HG03103 (cell line): Measurements from ENCODE around the gene COL1A2.

Experiments
- ATAC-seq: cut with Tn5 transposase; IDR thresholded peaks from one replicate; pipeline ENCODE4 v1.9.1; 2021; ENCODE audit warnings: low read depth; ENCODE audit not compliant: unreplicated experiment

The COL1A2 gene

GRCh38 chr7:94394437-94395140 lies at the start of gene COL1A2:
Gene COL1A2 (plus strand): TSS chr7:94394895. CDS start chr7:94395032, 137 bp downstream.
- no peak for ATAC-seq

- no peak for ATAC-seq
These were observed 48.8 kb upstream of the COL1A2 start for GRCh38 chr7:94345907-94346306.

- no peak for ATAC-seq
These were observed 46.6 kb upstream of the COL1A2 start for GRCh38 chr7:94348142-94348541.

- ATAC-seq: no peak
These were observed 44.0 kb upstream of the COL1A2 start for GRCh38 chr7:94350734-94351133.

- no peak for ATAC-seq
These were observed 43.0 kb upstream of the COL1A2 start for GRCh38 chr7:94351703-94352102.

- no peak for ATAC-seq
These were observed 41.8 kb upstream of the COL1A2 start for GRCh38 chr7:94352887-94353286.

DNA sequence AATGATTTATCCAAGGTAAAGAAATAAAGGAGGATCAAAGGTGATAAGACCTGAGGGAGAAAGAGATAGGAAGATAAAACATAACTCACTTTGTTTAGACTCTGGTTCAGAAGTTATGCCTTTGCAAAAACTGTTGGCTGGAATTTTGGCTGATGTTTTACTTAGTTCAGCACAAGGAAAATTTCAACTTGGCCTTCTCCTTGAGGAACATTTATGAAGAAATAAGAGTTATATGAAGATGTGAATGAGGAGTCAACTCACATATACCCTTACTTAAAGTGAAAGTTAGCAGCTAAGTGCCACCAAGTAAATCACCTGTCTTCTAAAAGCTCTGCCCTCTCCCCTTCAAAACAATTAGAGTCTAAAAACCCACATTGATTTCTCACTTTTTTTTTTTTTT lies 39.7 kb upstream of the COL1A2 start:
- ATAC-seq: no peak

DNA sequence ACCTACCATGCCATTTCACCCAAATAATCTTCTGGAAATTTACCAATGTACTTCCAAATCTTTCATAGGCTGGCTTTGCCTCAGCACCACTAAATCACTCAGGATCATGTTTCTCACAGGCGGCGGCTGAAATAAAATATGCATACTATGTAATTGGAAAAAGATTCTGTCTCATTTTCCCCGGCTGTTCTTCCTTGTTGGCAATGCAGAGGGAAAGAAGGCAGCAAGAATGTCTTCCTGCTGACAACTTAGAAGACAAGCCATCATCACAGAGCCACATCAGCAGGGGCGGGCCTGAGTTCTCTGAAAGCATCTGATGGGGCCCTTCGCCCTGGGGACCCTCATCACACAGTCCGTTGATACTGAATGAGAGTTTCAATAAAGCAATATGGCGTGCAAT lies 39.2 kb upstream of the COL1A2 start:
- ATAC-seq: no peak

GRCh38 chr7:94357076-94357475 lies 37.6 kb upstream of the COL1A2 start:
- no peak for ATAC-seq

GRCh38 chr7:94360926-94361325 lies 33.8 kb upstream of the COL1A2 start:
- ATAC-seq: no peak

- no peak for ATAC-seq
These were observed 32.4 kb upstream of the COL1A2 start for GRCh38 chr7:94362276-94362675.

- ATAC-seq: no peak
These were observed 29.9 kb upstream of the COL1A2 start for GRCh38 chr7:94364816-94365215.

- no peak for ATAC-seq
These were observed 28.5 kb upstream of the COL1A2 start for GRCh38 chr7:94366163-94366562.

DNA sequence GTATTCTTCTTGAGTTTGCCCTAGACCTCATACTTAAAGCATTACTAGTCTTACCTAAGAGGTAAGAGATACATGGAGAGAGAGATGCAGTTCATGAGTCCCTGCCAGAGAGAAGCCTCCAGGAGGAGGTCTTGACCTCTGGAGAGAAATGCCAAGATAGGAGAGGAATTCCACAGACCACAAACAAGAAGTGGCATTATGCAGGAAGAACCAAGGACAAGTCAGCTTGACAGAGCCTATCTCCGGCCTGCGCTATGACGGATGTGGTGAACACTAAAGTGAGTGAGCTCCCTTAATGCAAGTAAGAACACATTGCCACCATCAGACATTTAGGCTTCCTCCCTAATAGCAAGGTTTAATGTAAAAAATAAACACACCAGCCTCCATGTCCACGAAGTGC lies 27.9 kb upstream of the COL1A2 start:
- no peak for ATAC-seq

- ATAC-seq: no peak
These were observed 26.7 kb upstream of the COL1A2 start for GRCh38 chr7:94367949-94368348.

DNA sequence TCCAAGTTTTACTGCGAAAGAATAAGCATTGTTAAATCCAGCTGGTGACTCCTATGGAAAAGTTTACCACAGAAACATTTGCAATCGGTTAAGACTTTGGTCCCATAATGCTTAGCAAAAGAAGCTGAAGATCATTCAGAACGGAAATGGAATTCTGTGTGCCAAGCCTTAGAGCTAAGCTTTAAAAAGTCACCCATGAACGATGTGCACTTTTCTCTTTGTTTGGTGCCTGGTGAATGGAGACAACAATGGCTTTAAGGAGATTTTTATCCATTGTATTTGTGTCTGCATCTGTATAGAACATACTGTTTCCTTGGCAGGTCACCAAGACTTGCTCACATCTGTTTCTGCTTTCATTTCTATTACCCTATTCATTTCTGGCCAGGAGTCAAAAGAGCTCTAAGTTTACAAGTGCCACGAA lies 26.3 kb upstream of the COL1A2 start:
- no peak for ATAC-seq

DNA sequence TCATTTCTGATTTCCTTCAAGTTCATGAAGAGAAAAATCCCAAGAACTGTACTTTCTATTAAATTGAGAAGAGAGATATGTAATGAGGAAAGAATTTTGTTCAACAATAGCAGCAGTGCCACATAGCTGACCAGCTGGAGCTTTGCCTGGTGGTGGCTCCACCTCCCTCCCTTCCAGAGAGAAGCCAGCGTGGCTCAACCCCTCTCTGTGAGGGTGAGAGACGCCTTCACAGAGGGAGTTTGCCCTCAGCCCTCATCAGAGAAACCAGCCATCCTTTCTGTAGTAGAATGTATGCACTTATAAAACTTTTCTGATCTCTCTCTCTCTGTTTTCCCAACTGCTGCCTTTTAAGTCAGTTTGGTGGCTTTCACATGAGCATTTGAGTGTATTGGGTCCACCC lies 20.5 kb upstream of the COL1A2 start:
- ATAC-seq: no peak

DNA sequence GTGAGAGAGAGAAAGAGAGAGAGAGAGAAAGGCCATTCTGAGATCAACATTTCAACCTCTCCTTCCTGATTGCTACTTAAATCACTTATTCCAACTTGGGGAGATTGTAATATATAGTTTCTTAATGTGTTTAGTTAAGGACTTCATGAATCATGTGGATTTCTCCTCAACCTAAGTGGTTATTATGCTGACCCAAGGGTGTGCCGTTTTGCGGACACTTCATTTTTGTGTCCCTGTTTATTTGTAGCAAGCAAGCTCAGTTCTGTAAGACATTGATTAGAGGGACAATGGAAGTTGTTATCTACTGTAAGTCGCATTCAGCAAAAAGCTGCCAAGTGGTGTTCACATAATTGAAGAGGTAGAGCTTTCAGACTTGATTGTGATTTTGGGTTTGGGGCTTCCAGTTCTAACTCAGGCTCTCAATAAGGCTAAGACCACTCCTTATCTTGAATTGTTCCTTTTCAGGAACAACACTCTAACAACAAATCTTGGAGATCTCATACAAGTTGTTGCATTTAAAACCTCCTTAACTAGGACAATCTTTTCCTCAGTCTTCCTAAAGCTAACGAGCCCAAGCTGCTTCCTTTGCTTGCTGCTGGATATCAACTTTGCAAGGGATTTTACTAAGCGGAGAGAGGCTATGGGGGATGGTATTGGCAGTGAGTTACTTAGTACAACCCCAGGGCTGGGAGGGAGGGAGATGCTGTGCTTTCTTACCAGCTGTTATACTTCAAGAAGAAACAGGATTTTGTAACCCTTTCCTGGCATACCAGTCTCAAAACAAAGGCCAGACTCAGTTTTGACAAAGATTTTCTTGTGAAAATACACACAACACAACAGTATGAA lies 19.8 kb upstream of the COL1A2 start:
- ATAC-seq: no peak

GRCh38 chr7:94375691-94376090 lies 19.0 kb upstream of the COL1A2 start:
- no peak for ATAC-seq

GRCh38 chr7:94376281-94376680 lies 18.4 kb upstream of the COL1A2 start:
- ATAC-seq: no peak

DNA sequence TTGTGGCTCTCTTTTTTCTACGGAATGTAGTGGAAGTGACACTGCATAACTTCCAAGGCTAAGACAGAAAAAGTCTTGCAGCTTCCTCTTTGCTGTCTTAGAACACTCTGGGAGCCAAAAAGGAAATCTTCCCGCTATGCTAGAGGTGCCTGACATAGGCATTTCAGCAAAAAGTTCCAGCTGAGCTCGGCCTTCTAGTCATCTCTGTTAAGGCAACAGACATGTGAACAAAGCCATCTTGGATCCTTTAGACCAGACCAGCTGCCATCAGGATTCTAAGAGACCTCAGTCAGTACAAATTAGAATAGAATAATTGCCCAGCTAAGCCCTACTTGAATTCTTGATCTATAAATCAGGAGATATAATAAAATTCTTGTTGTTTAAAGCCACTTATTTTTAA lies 16.3 kb upstream of the COL1A2 start:
- no peak for ATAC-seq

GRCh38 chr7:94380264-94380663 lies 14.4 kb upstream of the COL1A2 start:
- ATAC-seq: no peak
